Spleen (tissue), 7 donors: ENCODE results near the gene S100A16.

Source experiments
- CTCF ChIP-seq, 11 experiments: fragments of 200-600 bp in 7 of 11; fragments of 450-650 bp in 4 of 11; sonication (generic) in 4 of 11; IDR thresholded peaks in 8 of 11; conservative IDR thresholded peaks in 3 of 11; 1 replicate in 7 of 11; 2 replicates in 4 of 11; pipeline versions ENCODE4 v1.4.0 to v1.8.0; 2016 to 2021; ENCODE audit warnings: antibody characterized with exemption in 11 of 11, inconsistent platforms in 4 of 11, mild to moderate bottlenecking in 1 of 11
- POLR2A ChIP-seq, 3 donors: fragments of 450-650 bp; IDR thresholded peaks; one replicate each; pipeline ENCODE4 v1.5.1; 2017; ENCODE audit warnings: antibody characterized with exemption in 3 of 3, mild to moderate bottlenecking in 1 of 3
- donor health status: DM: no; HTN: no; CAD: no; lungs with moderate emphysema.
- donor health status: DM: no; HTN: no; CAD: no.
- donor health status: DM: no; HTN: no; CAD: no.

GRCh38 chr1:153623101-153623500 is 10.2 kb upstream of the S100A16 start:
- no peak for TF ChIP-seq CTCF (IDR thresholded peaks at IDR 0.05 in 8 of 11, conservative IDR thresholded peaks at IDR 0.05 in 3 of 11)
- no peak for TF ChIP-seq POLR2A (IDR thresholded peaks at IDR 0.05)
